ENCODE data around the gene GALNT17.

The GALNT17 gene

DNA sequence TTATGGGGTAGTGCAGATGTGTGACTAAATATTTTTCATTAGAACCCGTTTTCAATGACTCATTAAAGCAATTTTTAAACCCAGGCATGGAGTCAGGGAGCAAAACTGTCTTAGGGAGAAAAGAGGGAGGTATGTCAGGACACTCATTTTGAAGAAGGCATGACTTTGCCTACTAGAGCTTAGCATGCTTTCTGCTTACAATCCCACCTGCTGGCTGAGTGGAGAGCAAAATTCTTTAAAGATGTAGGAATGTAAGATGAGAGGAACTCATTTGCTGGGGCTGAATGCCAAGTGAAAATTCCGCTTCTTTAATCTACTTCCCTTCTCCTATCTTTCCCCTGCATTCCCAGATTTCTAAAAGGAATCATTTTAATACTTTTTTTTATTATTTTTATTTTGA is 232.6 kb downstream of the GALNT17 start:
- no peaks in the 10 kb centered on the region for H3K27me3 ChIP-seq (ENCODE audit: insufficient read depth, low read length, poor library complexity)
- H3K9me3 ChIP-seq (ENCODE audit: insufficient read depth, low read length, severe bottlenecking), result no peaks in the 10 kb centered on the region
- H3K4me1 ChIP-seq (ENCODE audit: insufficient read depth, low read length), result no peaks in the 10 kb centered on the region
- H3K4me3 ChIP-seq (ENCODE audit: low read depth in 1 of 2, low read length in 2 of 2), result no peak overlapping the region
- H2AFZ ChIP-seq (ENCODE audit: low read depth, low read length), result no peak overlapping the region
- H3K4me2 ChIP-seq (ENCODE audit: insufficient read depth, low read length), result no peak overlapping the region
- no peaks in the 10 kb centered on the region for H3K36me3 ChIP-seq (ENCODE audit: insufficient read depth, low read length)
- ATAC-seq (ENCODE audit: insufficient read depth, low read depth), result no peak
- H3K9ac ChIP-seq (ENCODE audit: low read depth, low read length), result no peak overlapping the region
- no peak for TF ChIP-seq EZH2 (IDR thresholded peaks at IDR 0.05; ENCODE audit: borderline replicate concordance, low read depth, low read length, severe bottlenecking)
- TF ChIP-seq, protein P1, sequence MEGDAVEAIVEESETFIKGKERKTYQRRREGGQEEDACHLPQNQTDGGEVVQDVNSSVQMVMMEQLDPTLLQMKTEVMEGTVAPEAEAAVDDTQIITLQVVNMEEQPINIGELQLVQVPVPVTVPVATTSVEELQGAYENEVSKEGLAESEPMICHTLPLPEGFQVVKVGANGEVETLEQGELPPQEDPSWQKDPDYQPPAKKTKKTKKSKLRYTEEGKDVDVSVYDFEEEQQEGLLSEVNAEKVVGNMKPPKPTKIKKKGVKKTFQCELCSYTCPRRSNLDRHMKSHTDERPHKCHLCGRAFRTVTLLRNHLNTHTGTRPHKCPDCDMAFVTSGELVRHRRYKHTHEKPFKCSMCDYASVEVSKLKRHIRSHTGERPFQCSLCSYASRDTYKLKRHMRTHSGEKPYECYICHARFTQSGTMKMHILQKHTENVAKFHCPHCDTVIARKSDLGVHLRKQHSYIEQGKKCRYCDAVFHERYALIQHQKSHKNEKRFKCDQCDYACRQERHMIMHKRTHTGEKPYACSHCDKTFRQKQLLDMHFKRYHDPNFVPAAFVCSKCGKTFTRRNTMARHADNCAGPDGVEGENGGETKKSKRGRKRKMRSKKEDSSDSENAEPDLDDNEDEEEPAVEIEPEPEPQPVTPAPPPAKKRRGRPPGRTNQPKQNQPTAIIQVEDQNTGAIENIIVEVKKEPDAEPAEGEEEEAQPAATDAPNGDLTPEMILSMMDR (IDR thresholded peaks at IDR 0.05; ENCODE audit: borderline replicate concordance, extremely low read depth, low read length, poor library complexity, severe bottlenecking), result no peak
- H3K27ac ChIP-seq (ENCODE audit: low read length), result no peak overlapping the region
- no peaks in the 10 kb centered on the region for H3K79me2 ChIP-seq (ENCODE audit: insufficient read depth, low read length)
- DNase-seq, result no peak
- no peaks in the 10 kb centered on the region for H4K20me1 ChIP-seq (ENCODE audit: insufficient read depth, low read length)

DNA sequence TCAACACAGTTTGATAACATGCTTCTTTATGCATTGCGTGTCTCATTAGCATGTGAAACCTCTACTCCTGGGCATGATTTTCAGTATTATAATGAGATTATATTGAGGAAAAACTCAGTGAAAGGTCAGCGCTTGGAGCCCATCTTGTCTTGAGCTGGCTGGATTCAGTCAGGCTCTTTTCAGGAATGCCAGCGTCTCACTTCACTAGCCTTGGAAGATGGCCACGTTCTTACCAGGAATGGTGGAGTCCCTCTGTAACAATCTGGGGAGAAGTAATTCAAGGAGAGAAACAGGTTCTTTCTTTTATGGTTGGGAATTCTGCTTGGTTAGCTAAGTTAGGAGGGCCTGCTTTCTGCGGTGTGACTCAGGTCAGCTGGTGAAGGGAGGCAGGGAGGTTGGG is 241.0 kb downstream of the GALNT17 start:
- no peak overlapping the region for H3K27ac ChIP-seq (ENCODE audit: low read length)

DNA sequence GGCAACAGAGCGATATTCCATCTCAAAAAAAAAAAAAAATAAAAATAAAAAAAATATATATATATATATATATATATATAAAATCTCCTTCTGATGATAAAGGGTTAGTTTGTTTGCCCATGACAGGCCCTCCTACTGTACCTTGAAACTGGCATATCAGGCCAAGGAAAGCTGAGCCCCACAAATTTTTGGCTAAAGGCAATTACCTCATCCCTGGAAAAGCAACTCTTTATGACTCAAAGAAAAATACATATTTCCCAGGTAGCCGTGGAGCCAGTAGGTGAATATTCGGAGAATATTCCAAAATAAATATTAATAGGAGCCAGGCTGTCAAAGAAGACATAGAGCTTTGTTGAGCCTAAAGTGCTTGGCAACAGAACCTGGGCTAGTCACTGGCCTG is 245.1 kb downstream of the GALNT17 start:
- Histone ChIP-seq H4K20me1 (ENCODE audit: insufficient read depth, low read length) (no peaks in the 10 kb centered on the region), H3K36me3 (ENCODE audit: insufficient read depth, low read length) (no peaks in the 10 kb centered on the region), H3K27ac (ENCODE audit: low read length) (no peak overlapping the region), H3K4me2 (ENCODE audit: insufficient read depth, low read length) (no peak overlapping the region), H3K9ac (ENCODE audit: low read depth, low read length) (no peak overlapping the region), H3K27me3 (ENCODE audit: insufficient read depth, low read length, poor library complexity) (no peaks in the 10 kb centered on the region), H3K79me2 (ENCODE audit: insufficient read depth, low read length) (no peaks in the 10 kb centered on the region), H2AFZ (ENCODE audit: low read depth, low read length) (no peak overlapping the region), H3K4me3 (ENCODE audit: low read depth in 1 of 2, low read length in 2 of 2) (no peak overlapping the region), H3K9me3 (ENCODE audit: insufficient read depth, low read length, severe bottlenecking) (no peaks in the 10 kb centered on the region), H3K4me1 (ENCODE audit: insufficient read depth, low read length) (no peaks in the 10 kb centered on the region)
- no peak for DNase-seq
- ATAC-seq (ENCODE audit: insufficient read depth, low read depth), result no peak
- no peak for TF ChIP-seq EZH2 (IDR thresholded peaks at IDR 0.05; ENCODE audit: borderline replicate concordance, low read depth, low read length, severe bottlenecking)
- TF ChIP-seq, protein P1 (IDR thresholded peaks at IDR 0.05; ENCODE audit: borderline replicate concordance, extremely low read depth, low read length, poor library complexity, severe bottlenecking), result no peak

More for the DNA sequence above, 241.0 kb downstream of the GALNT17 start:
- H3K36me3 ChIP-seq (ENCODE audit: insufficient read depth, low read length), result no peaks in the 10 kb centered on the region
- DNase-seq (no peak), ATAC-seq (ENCODE audit: insufficient read depth, low read depth) (no peak)
- H3K9ac ChIP-seq (ENCODE audit: low read depth, low read length), result no peak overlapping the region
- no peaks in the 10 kb centered on the region for H3K9me3 ChIP-seq (ENCODE audit: insufficient read depth, low read length, severe bottlenecking)
- no peaks in the 10 kb centered on the region for H3K27me3 ChIP-seq (ENCODE audit: insufficient read depth, low read length, poor library complexity)
- no peak overlapping the region for H3K4me2 ChIP-seq (ENCODE audit: insufficient read depth, low read length)
- TF ChIP-seq EZH2 (IDR thresholded peaks at IDR 0.05; ENCODE audit: borderline replicate concordance, low read depth, low read length, severe bottlenecking), result no peak
- TF ChIP-seq, protein P1 (IDR thresholded peaks at IDR 0.05; ENCODE audit: borderline replicate concordance, extremely low read depth, low read length, poor library complexity, severe bottlenecking), result no peak
- H3K79me2 ChIP-seq (ENCODE audit: insufficient read depth, low read length), result no peaks in the 10 kb centered on the region
- H2AFZ ChIP-seq (ENCODE audit: low read depth, low read length), result no peak overlapping the region
- H3K4me3 ChIP-seq (ENCODE audit: low read depth in 1 of 2, low read length in 2 of 2), result no peak overlapping the region
- H4K20me1 ChIP-seq (ENCODE audit: insufficient read depth, low read length), result no peaks in the 10 kb centered on the region
- H3K4me1 ChIP-seq (ENCODE audit: insufficient read depth, low read length), result no peaks in the 10 kb centered on the region

DNA sequence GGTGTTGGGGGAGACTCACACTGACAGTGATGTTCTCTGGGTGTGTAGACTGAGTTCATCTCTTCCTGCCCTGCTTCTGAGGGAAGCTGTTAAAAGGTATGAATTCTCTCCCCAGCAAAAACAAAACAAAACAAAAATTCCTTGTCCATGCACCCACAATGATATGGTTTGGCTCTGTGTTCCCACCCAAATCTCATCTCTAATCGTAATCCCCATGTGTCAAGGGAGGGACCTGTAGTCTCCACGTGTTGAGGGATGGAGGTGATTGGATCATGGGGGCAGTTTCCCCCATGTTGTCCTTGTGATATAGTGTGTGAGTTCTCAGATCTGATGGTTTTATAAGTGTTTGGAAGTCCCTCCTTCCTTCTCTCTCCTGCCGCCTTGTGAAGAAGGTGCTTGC is 245.5 kb downstream of the GALNT17 start:
- ATAC-seq (ENCODE audit: insufficient read depth, low read depth) (no peak), DNase-seq (no peak)
- Histone ChIP-seq H3K27ac (ENCODE audit: low read length) (no peak overlapping the region), H3K27me3 (ENCODE audit: insufficient read depth, low read length, poor library complexity) (no peaks in the 10 kb centered on the region), H3K9ac (ENCODE audit: low read depth, low read length) (no peak overlapping the region), H3K4me1 (ENCODE audit: insufficient read depth, low read length) (no peaks in the 10 kb centered on the region), H3K9me3 (ENCODE audit: insufficient read depth, low read length, severe bottlenecking) (no peaks in the 10 kb centered on the region), H4K20me1 (ENCODE audit: insufficient read depth, low read length) (no peaks in the 10 kb centered on the region), H3K4me3 (ENCODE audit: low read depth in 1 of 2, low read length in 2 of 2) (no peak overlapping the region), H3K79me2 (ENCODE audit: insufficient read depth, low read length) (no peaks in the 10 kb centered on the region), H3K36me3 (ENCODE audit: insufficient read depth, low read length) (no peaks in the 10 kb centered on the region), H3K4me2 (ENCODE audit: insufficient read depth, low read length) (no peak overlapping the region), H2AFZ (ENCODE audit: low read depth, low read length) (no peak overlapping the region)
- TF ChIP-seq EZH2 (IDR thresholded peaks at IDR 0.05; ENCODE audit: borderline replicate concordance, low read depth, low read length, severe bottlenecking), result no peak
- TF ChIP-seq, protein P1 (IDR thresholded peaks at IDR 0.05; ENCODE audit: borderline replicate concordance, extremely low read depth, low read length, poor library complexity, severe bottlenecking), result no peak

Measured in DND-41 (cell line).